ENCODE results near the gene ZNF865.
A peak's percentile ranks its signal among the peaks of the same experiment; 100 is the strongest.

ZNF865 gene

GRCh38 chr19:55641426-55642152 lies 36.1 kb downstream of the ZNF865 start:
- peak overlapping the region; percentile 86 for H3K27ac ChIP-seq (ENCODE audit: low read depth, low read length)
- no peaks in the 10 kb centered on the region for H3K27me3 ChIP-seq (ENCODE audit: insufficient read depth, low read length)
- peak overlapping the region; percentile 96 for H3K4me3 ChIP-seq (ENCODE audit: low read depth, low read length)
- peaks cover 40% of the 10 kb centered on the region for H3K79me2 ChIP-seq (ENCODE audit: control insufficient read depth, insufficient read depth, low read length, unreplicated experiment)
- no peak overlapping the region for H2AFZ ChIP-seq (ENCODE audit: low read length, unreplicated experiment)
- peaks cover 7% of the 10 kb centered on the region for H3K4me1 ChIP-seq (ENCODE audit: control insufficient read depth, insufficient read depth, low read length, unreplicated experiment)
- no peaks in the 10 kb centered on the region; the same call in 1 of the 2 replicates for H3K36me3 ChIP-seq (ENCODE audit: insufficient read depth, low read length)

- Histone ChIP-seq H3K4me1 (ENCODE audit: control insufficient read depth, insufficient read depth, low read length, unreplicated experiment) (peaks cover 9% of the 10 kb centered on the region), H2AFZ (ENCODE audit: low read length, unreplicated experiment) (no peak overlapping the region), H3K27me3 (ENCODE audit: insufficient read depth, low read length) (no peaks in the 10 kb centered on the region), H3K27ac (ENCODE audit: low read depth, low read length) (peak overlapping the region; percentile 52), H3K79me2 (ENCODE audit: control insufficient read depth, insufficient read depth, low read length, unreplicated experiment) (peaks cover 36% of the 10 kb centered on the region), H3K4me3 (ENCODE audit: low read depth, low read length) (peak overlapping the region; percentile 96), H3K36me3 (ENCODE audit: insufficient read depth, low read length) (no peaks in the 10 kb centered on the region; the same call in 1 of the 2 replicates)
These were observed 36.9 kb downstream of the ZNF865 start for GRCh38 chr19:55642153-55643002.

GRCh38 chr19:55643003-55643886 lies 37.8 kb downstream of the ZNF865 start, which contains the start of gene ZNF581:
TSS of gene ZNF581 (plus strand) at chr19:55643649. CDS start at chr19:55644572, 923 bp downstream.
- no peak within 1 kb of the TSS for H2AFZ ChIP-seq (ENCODE audit: low read length, unreplicated experiment)
- no peaks in the 10 kb centered on the region; the same call in 1 of the 2 replicates for H3K36me3 ChIP-seq (ENCODE audit: insufficient read depth, low read length)
- peaks cover 33% of the 10 kb centered on the region for H3K79me2 ChIP-seq (ENCODE audit: control insufficient read depth, insufficient read depth, low read length, unreplicated experiment)
- H3K4me1 ChIP-seq (ENCODE audit: control insufficient read depth, insufficient read depth, low read length, unreplicated experiment) = peaks cover 9% of the 10 kb centered on the region
- H3K4me3 ChIP-seq (ENCODE audit: low read depth, low read length) = peak within 1 kb of the TSS; percentile 96
- H3K27me3 ChIP-seq (ENCODE audit: insufficient read depth, low read length) = no peaks in the 10 kb centered on the region
- peak within 1 kb of the TSS; percentile 29; the same call in 1 of the 2 replicates for H3K27ac ChIP-seq (ENCODE audit: low read depth, low read length)

GRCh38 chr19:55643887-55644176 lies 38.4 kb downstream of the ZNF865 start:
- Histone ChIP-seq H3K36me3 (ENCODE audit: insufficient read depth, low read length) (no peaks in the 10 kb centered on the region; the same call in 1 of the 2 replicates), H3K79me2 (ENCODE audit: control insufficient read depth, insufficient read depth, low read length, unreplicated experiment) (peaks cover 33% of the 10 kb centered on the region), H3K4me1 (ENCODE audit: control insufficient read depth, insufficient read depth, low read length, unreplicated experiment) (peaks cover 9% of the 10 kb centered on the region), H3K27me3 (ENCODE audit: insufficient read depth, low read length) (no peaks in the 10 kb centered on the region), H2AFZ (ENCODE audit: low read length, unreplicated experiment) (no peak overlapping the region), H3K4me3 (ENCODE audit: low read depth, low read length) (peak overlapping the region; percentile 96), H3K27ac (ENCODE audit: low read depth, low read length) (no peak overlapping the region)

- H3K36me3 ChIP-seq (ENCODE audit: insufficient read depth, low read length) = no peaks in the 10 kb centered on the region; the same call in 1 of the 2 replicates
- H3K27me3 ChIP-seq (ENCODE audit: insufficient read depth, low read length) = no peaks in the 10 kb centered on the region
- no peak overlapping the region for H2AFZ ChIP-seq (ENCODE audit: low read length, unreplicated experiment)
- H3K4me1 ChIP-seq (ENCODE audit: control insufficient read depth, insufficient read depth, low read length, unreplicated experiment) = peaks cover 9% of the 10 kb centered on the region
- no peak overlapping the region for H3K27ac ChIP-seq (ENCODE audit: low read depth, low read length)
- H3K4me3 ChIP-seq (ENCODE audit: low read depth, low read length) = peak overlapping the region; percentile 96
- peaks cover 30% of the 10 kb centered on the region for H3K79me2 ChIP-seq (ENCODE audit: control insufficient read depth, insufficient read depth, low read length, unreplicated experiment)
These were observed 38.9 kb downstream of the ZNF865 start for GRCh38 chr19:55644191-55644833.

GRCh38 chr19:55644842-55645511 lies 39.5 kb downstream of the ZNF865 start:
- Histone ChIP-seq H3K79me2 (ENCODE audit: control insufficient read depth, insufficient read depth, low read length, unreplicated experiment) (peaks cover 28% of the 10 kb centered on the region), H3K27ac (ENCODE audit: low read depth, low read length) (no peak overlapping the region), H3K36me3 (ENCODE audit: insufficient read depth, low read length) (no peaks in the 10 kb centered on the region; the same call in 1 of the 2 replicates), H2AFZ (ENCODE audit: low read length, unreplicated experiment) (no peak overlapping the region), H3K27me3 (ENCODE audit: insufficient read depth, low read length) (no peaks in the 10 kb centered on the region), H3K4me1 (ENCODE audit: control insufficient read depth, insufficient read depth, low read length, unreplicated experiment) (peaks cover 9% of the 10 kb centered on the region), H3K4me3 (ENCODE audit: low read depth, low read length) (peak overlapping the region; percentile 96)

GRCh38 chr19:55645512-55645881 lies 40.0 kb downstream of the ZNF865 start:
- Histone ChIP-seq H2AFZ (ENCODE audit: low read length, unreplicated experiment) (no peak overlapping the region), H3K4me1 (ENCODE audit: control insufficient read depth, insufficient read depth, low read length, unreplicated experiment) (peaks cover 9% of the 10 kb centered on the region), H3K27ac (ENCODE audit: low read depth, low read length) (no peak overlapping the region), H3K4me3 (ENCODE audit: low read depth, low read length) (no peak overlapping the region; the same call in 1 of the 2 replicates), H3K27me3 (ENCODE audit: insufficient read depth, low read length) (no peaks in the 10 kb centered on the region), H3K79me2 (ENCODE audit: control insufficient read depth, insufficient read depth, low read length, unreplicated experiment) (peaks cover 28% of the 10 kb centered on the region), H3K36me3 (ENCODE audit: insufficient read depth, low read length) (no peaks in the 10 kb centered on the region; the same call in 1 of the 2 replicates)

GRCh38 chr19:55646889-55647731 lies 41.7 kb downstream of the ZNF865 start:
- peak overlapping the region; percentile 86 for H3K4me3 ChIP-seq (ENCODE audit: low read depth, low read length)
- no peak overlapping the region for H2AFZ ChIP-seq (ENCODE audit: low read length, unreplicated experiment)
- H3K4me1 ChIP-seq (ENCODE audit: control insufficient read depth, insufficient read depth, low read length, unreplicated experiment) = peaks cover 9% of the 10 kb centered on the region
- H3K79me2 ChIP-seq (ENCODE audit: control insufficient read depth, insufficient read depth, low read length, unreplicated experiment) = peaks cover 28% of the 10 kb centered on the region
- no peaks in the 10 kb centered on the region for H3K27me3 ChIP-seq (ENCODE audit: insufficient read depth, low read length)
- H3K27ac ChIP-seq (ENCODE audit: low read depth, low read length) = no peak overlapping the region
- no peaks in the 10 kb centered on the region; the same call in 1 of the 2 replicates for H3K36me3 ChIP-seq (ENCODE audit: insufficient read depth, low read length)

Data from ACC112 (cell line).